ENCODE results near the gene NR4A3. TPM values are rescaled to one million over a fixed set of nuclear protein-coding genes. Genes with fewer than 3 reads are reported as not detected.

The NR4A3 gene
- total RNA-seq, 1 experiment from 2014 or later = 0.86 TPM

DNA sequence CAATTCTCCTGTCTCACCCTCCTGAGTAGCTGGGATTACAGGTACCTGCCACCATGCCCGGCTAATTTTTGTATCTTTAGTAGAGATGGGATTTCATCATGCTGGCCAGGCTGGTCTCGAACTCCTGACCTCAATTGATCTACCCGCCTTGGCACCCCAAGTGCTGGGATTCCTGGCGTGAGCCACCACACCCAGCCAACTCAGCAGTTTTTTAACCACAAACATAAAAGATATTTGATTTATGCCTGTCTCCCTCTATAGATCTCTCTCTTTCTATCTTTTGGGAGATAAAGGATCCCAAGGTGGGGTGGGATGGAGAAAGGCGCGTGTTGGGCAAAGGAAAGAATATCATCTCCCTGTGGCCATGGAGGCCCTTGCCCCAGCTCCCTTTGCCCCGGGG, 26.8 kb downstream of the NR4A3 start:
- no peak for ATAC-seq
- no peak overlapping the region for H3K4me3 ChIP-seq (replicated peaks in 1 of 2; ENCODE audit: low read depth in 1 of 2, low read length in 2 of 2)
- no peak overlapping the region for H2AFZ ChIP-seq (ENCODE audit: low read depth, low read length, poor library complexity, severe bottlenecking)
- no peaks in the 10 kb centered on the region for H3K9me2 ChIP-seq (ENCODE audit: insufficient read depth)
- intact Hi-C loops (cut with micrococcal nuclease) = no loop called here
- TF ChIP-seq POLR2A (IDR thresholded peaks at IDR 0.05; ENCODE audit: borderline replicate concordance, extremely low read depth, insufficient read depth, insufficient read length) (no peak), EZH2 (IDR thresholded peaks at IDR 0.05) (no peak), EGR1 (IDR thresholded peaks at IDR 0.05; ENCODE audit: low read depth) (no peak), JUND (IDR thresholded peaks at IDR 0.05) (no peak), ATF3 (IDR thresholded peaks at IDR 0.05) (no peak), CTCF (IDR thresholded peaks at IDR 0.05 in 2 of 3, conservative IDR thresholded peaks at IDR 0.05 in 1 of 3; ENCODE audit: borderline replicate concordance in 1 of 3, insufficient read depth in 1 of 3, low read depth in 2 of 3, low read length in 2 of 3) (no peak), EZH2phosphoT487 (IDR thresholded peaks at IDR 0.05; ENCODE audit: borderline replicate concordance) (no peak), RAD21 (IDR thresholded peaks at IDR 0.05; ENCODE audit: low read depth) (no peak), SRF (IDR thresholded peaks at IDR 0.05; ENCODE audit: low read depth) (no peak), CEBPB (IDR thresholded peaks at IDR 0.05; ENCODE audit: low read depth) (no peak), TCF7L2 (IDR thresholded peaks at IDR 0.05; ENCODE audit: borderline replicate concordance, extremely low read depth, insufficient read depth, insufficient read length) (no peak), ZNF274 (IDR thresholded peaks at IDR 0.05; ENCODE audit: low read depth, low read length) (no peak), ZFX (IDR thresholded peaks at IDR 0.05) (no peak), ELF1 (IDR thresholded peaks at IDR 0.05; ENCODE audit: borderline replicate concordance, low read depth) (no peak), POLR2AphosphoS5 (IDR thresholded peaks at IDR 0.05; ENCODE audit: low read depth, low read length) (no peak), MAX (IDR thresholded peaks at IDR 0.05) (no peak), CBX3 (IDR thresholded peaks at IDR 0.05; ENCODE audit: low read depth) (no peak), SIN3A (IDR thresholded peaks at IDR 0.05; ENCODE audit: low read depth) (no peak), FOSL1 (IDR thresholded peaks at IDR 0.05; ENCODE audit: low read depth) (no peak)
- TF ChIP-seq, protein P1, sequence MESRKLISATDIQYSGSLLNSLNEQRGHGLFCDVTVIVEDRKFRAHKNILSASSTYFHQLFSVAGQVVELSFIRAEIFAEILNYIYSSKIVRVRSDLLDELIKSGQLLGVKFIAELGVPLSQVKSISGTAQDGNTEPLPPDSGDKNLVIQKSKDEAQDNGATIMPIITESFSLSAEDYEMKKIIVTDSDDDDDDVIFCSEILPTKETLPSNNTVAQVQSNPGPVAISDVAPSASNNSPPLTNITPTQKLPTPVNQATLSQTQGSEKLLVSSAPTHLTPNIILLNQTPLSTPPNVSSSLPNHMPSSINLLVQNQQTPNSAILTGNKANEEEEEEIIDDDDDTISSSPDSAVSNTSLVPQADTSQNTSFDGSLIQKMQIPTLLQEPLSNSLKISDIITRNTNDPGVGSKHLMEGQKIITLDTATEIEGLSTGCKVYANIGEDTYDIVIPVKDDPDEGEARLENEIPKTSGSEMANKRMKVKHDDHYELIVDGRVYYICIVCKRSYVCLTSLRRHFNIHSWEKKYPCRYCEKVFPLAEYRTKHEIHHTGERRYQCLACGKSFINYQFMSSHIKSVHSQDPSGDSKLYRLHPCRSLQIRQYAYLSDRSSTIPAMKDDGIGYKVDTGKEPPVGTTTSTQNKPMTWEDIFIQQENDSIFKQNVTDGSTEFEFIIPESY (IDR thresholded peaks at IDR 0.05; ENCODE audit: extremely low read depth, insufficient replicate concordance, low read length) = no peak
- no peak for DNase-seq (ENCODE audit: low read depth, low spot score)
- no peaks in the 10 kb centered on the region for H3K79me2 ChIP-seq (ENCODE audit: insufficient read depth, low read length)
- no peaks in the 10 kb centered on the region for H4K20me1 ChIP-seq (ENCODE audit: insufficient read depth)
- H3K4me2 ChIP-seq (ENCODE audit: low read length) = no peak overlapping the region
- H3K27ac ChIP-seq (ENCODE audit: low read depth, low read length) = no peak overlapping the region
- H3K27me3 ChIP-seq (ENCODE audit: insufficient read depth, low read length) = no peaks in the 10 kb centered on the region
- CTCF ChIA-PET = no interaction called here
- H3K9ac ChIP-seq (ENCODE audit: low read length) = no peak overlapping the region
- H3K36me3 ChIP-seq (ENCODE audit: control insufficient read depth in 1 of 2, insufficient read depth in 2 of 2, low read length in 2 of 2) = no peaks in the 10 kb centered on the region
- H3K9me3 ChIP-seq (ENCODE audit: control insufficient read depth in 1 of 2, insufficient read depth in 1 of 2, low read depth in 1 of 2, low read length in 2 of 2) = no peaks in the 10 kb centered on the region
- POLR2A ChIA-PET = no interaction called here
- no TSS peak for BruUV-seq (replicated peaks)
- no peaks in the 10 kb centered on the region for H3K4me1 ChIP-seq (ENCODE audit: control insufficient read depth in 1 of 2, insufficient read depth in 2 of 2, low read length in 2 of 2)
- RAD21 ChIA-PET (ENCODE audit: low non-redundant PET in 1 of 2, low total read pairs in 2 of 2, uncharacterized antibody in 2 of 2, unreplicated experiment in 2 of 2) = no interaction called here

Data from HCT116 (cell line).